ENCODE measurements around the gene GALNS. TPM values are rescaled to one million over a fixed set of nuclear protein-coding genes. Genes with fewer than 3 reads are reported as not detected.
A peak's percentile ranks its signal among the peaks of the same experiment; 100 is the strongest.

Gene GALNS
- total RNA-seq, 1 experiment from 2014 or later: 62.3 TPM

- no TSS peak for BruUV-seq (replicated peaks)
- H4K20me1 ChIP-seq (ENCODE audit: insufficient read depth): peaks cover 18% of the 10 kb centered on the region
- DNase-seq: no peak
- no peak overlapping the region for H2AFZ ChIP-seq
- H3K79me2 ChIP-seq (ENCODE audit: low read depth): peaks cover 25% of the 10 kb centered on the region
- H3K4me2 ChIP-seq: no peak overlapping the region
- peaks cover 16% of the 10 kb centered on the region; the same call in 1 of the 2 replicates for H3K4me1 ChIP-seq (replicated peaks; ENCODE audit: insufficient read depth)
- intact Hi-C loops (cut with micrococcal nuclease; ENCODE audit: unreplicated experiment): loop anchor here (5.0 kb wide), 1 partner anchor 127 kb away; the partner anchor contains the start of gene SNAI3
- no peak overlapping the region for H3K4me3 ChIP-seq
- H3K27me3 ChIP-seq (ENCODE audit: insufficient read depth, low read depth): no peaks in the 10 kb centered on the region
- ChIA-PET CTCF (no interaction called here), POLR2A (ENCODE audit: unreplicated experiment) (no interaction called here)
- H3K9me3 ChIP-seq (ENCODE audit: insufficient read depth, low read depth): no peaks in the 10 kb centered on the region
- TF ChIP-seq EZH2 (IDR thresholded peaks at IDR 0.05; ENCODE audit: low read depth) (no peak), CTCF (conservative IDR thresholded peaks at IDR 0.05) (no peak)
- H3K9me2 ChIP-seq (ENCODE audit: insufficient read depth): no peaks in the 10 kb centered on the region
- peaks cover 42% of the 10 kb centered on the region for H3F3A ChIP-seq (ENCODE audit: insufficient read depth, low read depth)
- no peak overlapping the region for H3K27ac ChIP-seq
- H3K36me3 ChIP-seq (ENCODE audit: low read depth): peaks cover 8% of the 10 kb centered on the region; the same call in 1 of the 2 replicates
Observed at GRCh38 chr16:88814144-88814502, 42.6 kb downstream of the GALNS start.

GRCh38 chr16:88813269-88814143 lies 43.2 kb downstream of the GALNS start:
- BruUV-seq (replicated peaks): no TSS peak
- peaks cover 48% of the 10 kb centered on the region for H3F3A ChIP-seq (ENCODE audit: insufficient read depth, low read depth)
- TF ChIP-seq EZH2 (IDR thresholded peaks at IDR 0.05; ENCODE audit: low read depth) (no peak), CTCF (conservative IDR thresholded peaks at IDR 0.05) (no peak)
- H3K4me3 ChIP-seq: no peak overlapping the region
- peaks cover 19% of the 10 kb centered on the region for H4K20me1 ChIP-seq (ENCODE audit: insufficient read depth)
- ChIA-PET CTCF (interaction anchor here (0.6 kb wide), 1 partner anchor 269 kb away, joined by 9 read pairs; no protein-coding TSS in a partner anchor), POLR2A (ENCODE audit: unreplicated experiment) (no interaction called here)
- peaks cover 25% of the 10 kb centered on the region for H3K79me2 ChIP-seq (ENCODE audit: low read depth)
- intact Hi-C loops (cut with micrococcal nuclease; ENCODE audit: unreplicated experiment): loop anchor here (5.0 kb wide), 1 partner anchor 126 kb away; the partner anchor contains the start of gene SNAI3
- peaks cover 16% of the 10 kb centered on the region; the same call in 1 of the 2 replicates for H3K4me1 ChIP-seq (replicated peaks; ENCODE audit: insufficient read depth)
- H3K4me2 ChIP-seq: peak overlapping the region; percentile 90
- H3K27ac ChIP-seq: no peak overlapping the region
- no peaks in the 10 kb centered on the region for H3K9me2 ChIP-seq (ENCODE audit: insufficient read depth)
- DNase-seq: no peak
- peaks cover 11% of the 10 kb centered on the region; the same call in 1 of the 2 replicates for H3K36me3 ChIP-seq (ENCODE audit: low read depth)
- no peak overlapping the region for H2AFZ ChIP-seq
- no peaks in the 10 kb centered on the region for H3K9me3 ChIP-seq (ENCODE audit: insufficient read depth, low read depth)
- no peaks in the 10 kb centered on the region for H3K27me3 ChIP-seq (ENCODE audit: insufficient read depth, low read depth)

- Histone ChIP-seq H3K9me2 (ENCODE audit: insufficient read depth) (no peaks in the 10 kb centered on the region), H3K9me3 (ENCODE audit: insufficient read depth, low read depth) (no peaks in the 10 kb centered on the region), H3K36me3 (ENCODE audit: low read depth) (peaks cover 11% of the 10 kb centered on the region; the same call in 1 of the 2 replicates), H2AFZ (peak overlapping the region; percentile 81), H3K4me2 (peak overlapping the region; percentile 90), H4K20me1 (ENCODE audit: insufficient read depth) (peaks cover 25% of the 10 kb centered on the region), H3K4me1 (replicated peaks; ENCODE audit: insufficient read depth) (peaks cover 16% of the 10 kb centered on the region; the same call in 1 of the 2 replicates), H3K27me3 (ENCODE audit: insufficient read depth, low read depth) (no peaks in the 10 kb centered on the region), H3K4me3 (peak overlapping the region; percentile 91), H3K27ac (peak overlapping the region; percentile 48), H3F3A (ENCODE audit: insufficient read depth, low read depth) (peaks cover 57% of the 10 kb centered on the region), H3K79me2 (ENCODE audit: low read depth) (peaks cover 32% of the 10 kb centered on the region)
- ChIA-PET POLR2A (ENCODE audit: unreplicated experiment) (interaction anchor here (0.6 kb wide), 1 partner anchor 28 kb away, joined by 4 read pairs; no protein-coding TSS in a partner anchor), CTCF (interaction anchor here (0.6 to 0.7 kb wide), 2 partner anchors 270 to 354 kb away, joined by 3 to 9 read pairs; no protein-coding TSS in a partner anchor)
- DNase-seq: peak in 1 of 2 experiments; percentile 56
- no TSS peak for BruUV-seq (replicated peaks)
- intact Hi-C loops (cut with micrococcal nuclease; ENCODE audit: unreplicated experiment): loop anchor here (1.0 to 5.0 kb wide), 3 partner anchors 45 to 404 kb away; partner anchors contain the start of genes SNAI3 and TRAPPC2L
- no peak for TF ChIP-seq EZH2 (IDR thresholded peaks at IDR 0.05; ENCODE audit: low read depth)
- peak; percentile 5; the same call in 1 of the 2 replicates for TF ChIP-seq CTCF (conservative IDR thresholded peaks at IDR 0.05)
Observed at GRCh38 chr16:88812513-88813268, 44.1 kb downstream of the GALNS start.
